ENCODE measurements around the gene PIP5K1B. TPM values are rescaled to one million over a fixed set of nuclear protein-coding genes. Genes with fewer than 3 reads are reported as not detected.

The PIP5K1B gene
- total RNA-seq, 1 experiment from 2014 or later, result 5.2 TPM

- no peak overlapping the region for H3K4me3 Mint-ChIP-seq
- POLR2A ChIA-PET, result no interaction called here
- H3K27ac Mint-ChIP-seq, result no peak overlapping the region
- H3K27me3 Mint-ChIP-seq (ENCODE audit: low read depth), result no peaks in the 10 kb centered on the region
- no peaks in the 10 kb centered on the region for H3K9me3 Mint-ChIP-seq
- no peak for ATAC-seq
- H3K36me3 Mint-ChIP-seq, result no peaks in the 10 kb centered on the region
- peaks cover 33% of the 10 kb centered on the region for H3K4me1 Mint-ChIP-seq
- CTCF ChIA-PET, result no interaction called here
- no peak for DNase-seq (ENCODE audit: low spot score)
- TF ChIP-seq NFYB (CRISPR knock-in tag; conservative IDR thresholded peaks at IDR 0.05; ENCODE audit: low read depth) (no peak), SP1 (CRISPR knock-in tag; conservative IDR thresholded peaks at IDR 0.05) (no peak), ZNF317 (CRISPR knock-in tag; IDR thresholded peaks at IDR 0.05; ENCODE audit: borderline replicate concordance, low read depth) (no peak), E2F1 (CRISPR knock-in tag; IDR thresholded peaks at IDR 0.05) (no peak), KAT7 (CRISPR knock-in tag; IDR thresholded peaks at IDR 0.05; ENCODE audit: borderline replicate concordance) (no peak), ETV6 (CRISPR knock-in tag; IDR thresholded peaks at IDR 0.05) (no peak), EMX1 (CRISPR knock-in tag; IDR thresholded peaks at IDR 0.05) (no peak), GABPB1 (CRISPR knock-in tag; IDR thresholded peaks at IDR 0.05) (no peak), TEAD4 (CRISPR knock-in tag; IDR thresholded peaks at IDR 0.05) (no peak), ZNF396 (CRISPR knock-in tag; IDR thresholded peaks at IDR 0.05; ENCODE audit: borderline replicate concordance) (no peak), ZNF138 (CRISPR knock-in tag; conservative IDR thresholded peaks at IDR 0.05) (no peak), TP53 (CRISPR knock-in tag; IDR thresholded peaks at IDR 0.05) (no peak)
- TF ChIP-seq, protein P1, sequence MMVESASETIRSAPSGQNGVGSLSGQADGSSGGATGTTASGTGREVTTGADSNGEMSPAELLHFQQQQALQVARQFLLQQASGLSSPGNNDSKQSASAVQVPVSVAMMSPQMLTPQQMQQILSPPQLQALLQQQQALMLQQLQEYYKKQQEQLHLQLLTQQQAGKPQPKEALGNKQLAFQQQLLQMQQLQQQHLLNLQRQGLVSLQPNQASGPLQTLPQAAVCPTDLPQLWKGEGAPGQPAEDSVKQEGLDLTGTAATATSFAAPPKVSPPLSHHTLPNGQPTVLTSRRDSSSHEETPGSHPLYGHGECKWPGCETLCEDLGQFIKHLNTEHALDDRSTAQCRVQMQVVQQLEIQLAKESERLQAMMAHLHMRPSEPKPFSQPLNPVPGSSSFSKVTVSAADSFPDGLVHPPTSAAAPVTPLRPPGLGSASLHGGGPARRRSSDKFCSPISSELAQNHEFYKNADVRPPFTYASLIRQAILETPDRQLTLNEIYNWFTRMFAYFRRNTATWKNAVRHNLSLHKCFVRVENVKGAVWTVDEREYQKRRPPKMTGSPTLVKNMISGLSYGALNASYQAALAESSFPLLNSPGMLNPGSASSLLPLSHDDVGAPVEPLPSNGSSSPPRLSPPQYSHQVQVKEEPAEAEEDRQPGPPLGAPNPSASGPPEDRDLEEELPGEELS (CRISPR knock-in tag; IDR thresholded peaks at IDR 0.05), result no peak
- TF ChIP-seq, protein P2, sequence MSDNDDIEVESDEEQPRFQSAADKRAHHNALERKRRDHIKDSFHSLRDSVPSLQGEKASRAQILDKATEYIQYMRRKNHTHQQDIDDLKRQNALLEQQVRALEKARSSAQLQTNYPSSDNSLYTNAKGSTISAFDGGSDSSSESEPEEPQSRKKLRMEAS (CRISPR knock-in tag; IDR thresholded peaks at IDR 0.05), result no peak
- TF ChIP-seq, protein P3, sequence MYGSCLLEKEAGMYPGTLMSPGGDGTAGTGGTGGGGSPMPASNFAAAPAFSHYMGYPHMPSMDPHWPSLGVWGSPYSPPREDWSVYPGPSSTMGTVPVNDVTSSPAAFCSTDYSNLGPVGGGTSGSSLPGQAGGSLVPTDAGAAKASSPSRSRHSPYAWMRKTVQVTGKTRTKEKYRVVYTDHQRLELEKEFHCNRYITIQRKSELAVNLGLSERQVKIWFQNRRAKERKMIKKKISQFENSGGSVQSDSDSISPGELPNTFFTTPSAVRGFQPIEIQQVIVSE (CRISPR knock-in tag; IDR thresholded peaks at IDR 0.05; ENCODE audit: borderline replicate concordance), result no peak
- TF ChIP-seq, protein P4, sequence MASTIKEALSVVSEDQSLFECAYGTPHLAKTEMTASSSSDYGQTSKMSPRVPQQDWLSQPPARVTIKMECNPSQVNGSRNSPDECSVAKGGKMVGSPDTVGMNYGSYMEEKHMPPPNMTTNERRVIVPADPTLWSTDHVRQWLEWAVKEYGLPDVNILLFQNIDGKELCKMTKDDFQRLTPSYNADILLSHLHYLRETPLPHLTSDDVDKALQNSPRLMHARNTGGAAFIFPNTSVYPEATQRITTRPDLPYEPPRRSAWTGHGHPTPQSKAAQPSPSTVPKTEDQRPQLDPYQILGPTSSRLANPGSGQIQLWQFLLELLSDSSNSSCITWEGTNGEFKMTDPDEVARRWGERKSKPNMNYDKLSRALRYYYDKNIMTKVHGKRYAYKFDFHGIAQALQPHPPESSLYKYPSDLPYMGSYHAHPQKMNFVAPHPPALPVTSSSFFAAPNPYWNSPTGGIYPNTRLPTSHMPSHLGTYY (CRISPR knock-in tag; IDR thresholded peaks at IDR 0.05), result no peak
Observed at GRCh38 chr9:68751556-68751955, 46.5 kb downstream of the PIP5K1B start.

GRCh38 chr9:68755051-68755450 is 50.0 kb downstream of the PIP5K1B start:
- H3K27ac Mint-ChIP-seq, result no peak overlapping the region
- ATAC-seq, result no peak
- TF ChIP-seq ZNF425 (CRISPR knock-in tag; conservative IDR thresholded peaks at IDR 0.05) (no peak), SP1 (CRISPR knock-in tag; conservative IDR thresholded peaks at IDR 0.05) (no peak), JUN (CRISPR knock-in tag; IDR thresholded peaks at IDR 0.05) (no peak), RORB (CRISPR knock-in tag; IDR thresholded peaks at IDR 0.05) (no peak), NR3C1 (CRISPR knock-in tag; conservative IDR thresholded peaks at IDR 0.05; ENCODE audit: low read depth) (no peak), ZNF671 (CRISPR knock-in tag; IDR thresholded peaks at IDR 0.05) (no peak), USF2 (CRISPR knock-in tag; IDR thresholded peaks at IDR 0.05) (no peak), TEAD1 (CRISPR knock-in tag; IDR thresholded peaks at IDR 0.05) (no peak), E2F5 (CRISPR knock-in tag; IDR thresholded peaks at IDR 0.05) (no peak)
- TF ChIP-seq, protein P5, sequence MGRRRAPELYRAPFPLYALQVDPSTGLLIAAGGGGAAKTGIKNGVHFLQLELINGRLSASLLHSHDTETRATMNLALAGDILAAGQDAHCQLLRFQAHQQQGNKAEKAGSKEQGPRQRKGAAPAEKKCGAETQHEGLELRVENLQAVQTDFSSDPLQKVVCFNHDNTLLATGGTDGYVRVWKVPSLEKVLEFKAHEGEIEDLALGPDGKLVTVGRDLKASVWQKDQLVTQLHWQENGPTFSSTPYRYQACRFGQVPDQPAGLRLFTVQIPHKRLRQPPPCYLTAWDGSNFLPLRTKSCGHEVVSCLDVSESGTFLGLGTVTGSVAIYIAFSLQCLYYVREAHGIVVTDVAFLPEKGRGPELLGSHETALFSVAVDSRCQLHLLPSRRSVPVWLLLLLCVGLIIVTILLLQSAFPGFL (CRISPR knock-in tag; IDR thresholded peaks at IDR 0.05; ENCODE audit: borderline replicate concordance), result no peak
- TF ChIP-seq, protein P6, sequence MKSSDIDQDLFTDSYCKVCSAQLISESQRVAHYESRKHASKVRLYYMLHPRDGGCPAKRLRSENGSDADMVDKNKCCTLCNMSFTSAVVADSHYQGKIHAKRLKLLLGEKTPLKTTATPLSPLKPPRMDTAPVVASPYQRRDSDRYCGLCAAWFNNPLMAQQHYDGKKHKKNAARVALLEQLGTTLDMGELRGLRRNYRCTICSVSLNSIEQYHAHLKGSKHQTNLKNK (CRISPR knock-in tag; IDR thresholded peaks at IDR 0.05), result no peak

More at GRCh38 chr9:68755051-68755450, 50.0 kb downstream of the PIP5K1B start:
- H3K4me1 Mint-ChIP-seq, result peaks cover 41% of the 10 kb centered on the region
- no peak for DNase-seq (ENCODE audit: low spot score)
- H3K4me3 Mint-ChIP-seq, result no peak overlapping the region
- POLR2A ChIA-PET, result no interaction called here
- peaks cover 9% of the 10 kb centered on the region; the same call in 1 of the 2 replicates for H3K36me3 Mint-ChIP-seq
- peaks cover 16% of the 10 kb centered on the region for H3K9me3 Mint-ChIP-seq
- CTCF ChIA-PET, result no interaction called here
- H3K27me3 Mint-ChIP-seq (ENCODE audit: low read depth), result no peaks in the 10 kb centered on the region

All from WTC11 (cell line).